Pancreas (tissue), 10 donors: Measurements from ENCODE around the gene CFAP410. TPM values are rescaled to one million over a fixed set of nuclear protein-coding genes. Genes with fewer than 3 reads are reported as not detected.

ENCODE experiments used
- ATAC-seq, 4 donors: fragments of 200-7000 bp; cut with Tn5 transposase; one replicate each; pipeline versions ENCODE4 v1.8.0 to v1.9.1; 2020; ENCODE audit warnings: mild to moderate bottlenecking in 4 of 4, moderate library complexity in 4 of 4
- DNase-seq, 6 donors: peaks; one replicate each; pipeline ENCODE4 v3.0.0-alpha.2; 2020
- FAIRE-seq: peaks from 2 replicates; lab custom pipeline; 2012; peaks lifted over from hg19 to GRCh38; lab: Jason Lieb, UNC
- H3K27ac ChIP-seq, 4 donors: fragments of 200-600 bp; sonication (generic); 1 replicate in 3 of 4; 2 replicates in 1 of 4; pipeline versions ENCODE4 v1.5.0 to v1.8.0; 2020
- H3K27me3 ChIP-seq, 4 donors: fragments of 200-600 bp; one replicate each; pipeline ENCODE4 v1.8.0; 2021
- H3K36me3 ChIP-seq, 3 donors: fragments of 200-600 bp; sonication (generic) in 1 of 3; one replicate each; pipeline versions ENCODE4 v1.5.0 to v1.8.0; 2020 to 2021
- H3K4me1 ChIP-seq, 3 donors: fragments of 200-600 bp; one replicate each; pipeline ENCODE4 v1.8.0; 2021
- H3K4me3 ChIP-seq, 4 donors: fragments of 200-600 bp; sonication (generic) in 2 of 4; one replicate each; pipeline versions ENCODE4 v1.5.0 to v1.8.0; 2020 to 2021
- H3K9me3 ChIP-seq, 4 donors: fragments of 200-600 bp; one replicate each; pipeline ENCODE4 v1.8.0; 2021
- WGBS, 2 donors: extraction: QIAGEN DNeasy Blood & Tissue Kit; methylation state at CpG; one replicate each; pipeline ENCODE4 v1.1.7; 2013; 5-methylcytosine and 5-hydroxymethylcytosine counted together
- intact Hi-C, 3 donors: fragments of 100-400 bp; cut with DNase I; formaldehyde crosslinking; loops; one replicate each; pipeline versions ENCODE4 v1.11.1 to v1.14.2; 2022
- polyA plus RNA-seq, 2 donors: library from polyadenylated mRNA; stranded (reverse); fragments of 200-250 nt; gene quantifications; one replicate each; pipeline ENCODE4 v1.2.3, GENCODE V29; 2013
- total RNA-seq, 6 donors: library from RNA; stranded (reverse); fragmentation: NEBNext Ultra II Directional in 4 of 6; extraction: Animal tissue kit (Norgen Biotek cat#: 25700) in 4 of 6; gene quantifications; one replicate each; pipeline versions ENCODE4 v1.2.1 to v1.2.4, GENCODE V29; 2021 to 2023
- TF ChIP-seq, protein P1 (sequence below), 4 donors: fragments of 200-600 bp; sonication (generic) in 3 of 4; IDR thresholded peaks; one replicate each; pipeline versions ENCODE4 v1.5.0 to v1.8.0; 2021; ENCODE audit warnings: antibody characterized with exemption in 4 of 4
- donor health status: healthy with polysubstance abuse.
- donor health status: DM: no; HTN: no; CAD: no; lungs with moderate emphysema.
- donor health status: DM: no; HTN: no; CAD: no.
- donor health status: control.
- donor health status: control.
- donor health status: Bipolar disorder and iron deficiency.
- donor health status: DM: yes; HTN: yes; CAD: no.
- donor health status: DM: no; HTN: no; CAD: no.
- donor health status: DM: no; HTN: no; CAD: no.
- donor health status: DM: yes; HTN: yes; CAD: no.

CFAP410 gene
- total and polyA plus RNA-seq, 8 donors, result 10.3 to 118 (median 16.3) TPM

DNA sequence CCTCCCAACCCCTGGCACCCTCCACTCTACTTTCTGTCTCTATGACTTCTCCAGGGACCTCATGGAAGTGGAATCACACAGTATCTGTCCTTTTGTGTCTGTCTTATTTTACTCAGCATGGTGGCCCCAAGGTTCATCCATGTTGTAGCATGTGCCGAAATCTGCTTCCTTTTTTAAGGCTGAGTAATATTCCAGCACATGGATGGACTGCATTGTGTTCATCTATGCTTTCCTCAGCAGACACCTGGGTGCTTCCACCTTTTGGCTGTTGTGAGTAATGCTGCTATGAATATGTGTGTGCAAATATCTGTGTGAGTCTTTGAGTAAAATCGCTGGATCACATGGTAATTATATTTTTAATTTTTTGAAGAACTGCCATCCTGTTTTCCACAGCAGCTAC, 40.9 kb downstream of the CFAP410 start:
- FAIRE-seq (no peak), DNase-seq (no peak), ATAC-seq (no peak)
- Histone ChIP-seq H3K27me3 (no peaks in the 10 kb centered on the region), H3K4me1 (peaks cover 4 to 30% (median 5%) of the 10 kb centered on the region in 3 donors), H3K27ac (no peak overlapping the region), H3K9me3 (no peaks in the 10 kb centered on the region), H3K4me3 (no peak overlapping the region), H3K36me3 (no peaks in the 10 kb centered on the region)
- TF ChIP-seq, protein P1, sequence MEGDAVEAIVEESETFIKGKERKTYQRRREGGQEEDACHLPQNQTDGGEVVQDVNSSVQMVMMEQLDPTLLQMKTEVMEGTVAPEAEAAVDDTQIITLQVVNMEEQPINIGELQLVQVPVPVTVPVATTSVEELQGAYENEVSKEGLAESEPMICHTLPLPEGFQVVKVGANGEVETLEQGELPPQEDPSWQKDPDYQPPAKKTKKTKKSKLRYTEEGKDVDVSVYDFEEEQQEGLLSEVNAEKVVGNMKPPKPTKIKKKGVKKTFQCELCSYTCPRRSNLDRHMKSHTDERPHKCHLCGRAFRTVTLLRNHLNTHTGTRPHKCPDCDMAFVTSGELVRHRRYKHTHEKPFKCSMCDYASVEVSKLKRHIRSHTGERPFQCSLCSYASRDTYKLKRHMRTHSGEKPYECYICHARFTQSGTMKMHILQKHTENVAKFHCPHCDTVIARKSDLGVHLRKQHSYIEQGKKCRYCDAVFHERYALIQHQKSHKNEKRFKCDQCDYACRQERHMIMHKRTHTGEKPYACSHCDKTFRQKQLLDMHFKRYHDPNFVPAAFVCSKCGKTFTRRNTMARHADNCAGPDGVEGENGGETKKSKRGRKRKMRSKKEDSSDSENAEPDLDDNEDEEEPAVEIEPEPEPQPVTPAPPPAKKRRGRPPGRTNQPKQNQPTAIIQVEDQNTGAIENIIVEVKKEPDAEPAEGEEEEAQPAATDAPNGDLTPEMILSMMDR (IDR thresholded peaks at IDR 0.05), result no peak
- intact Hi-C loops, result no loop called here
- 70 to 81% methylated on average over 2 of the region's 2 CpGs for WGBS, 2 donors

- WGBS, 2 donors, result 11 to 20% methylated on average over 21 to 22 of the region's 22 CpGs
- no peak for FAIRE-seq
Observed at GRCh38 chr21:44297525-44298290, 41.5 kb downstream of the CFAP410 start.

DNA sequence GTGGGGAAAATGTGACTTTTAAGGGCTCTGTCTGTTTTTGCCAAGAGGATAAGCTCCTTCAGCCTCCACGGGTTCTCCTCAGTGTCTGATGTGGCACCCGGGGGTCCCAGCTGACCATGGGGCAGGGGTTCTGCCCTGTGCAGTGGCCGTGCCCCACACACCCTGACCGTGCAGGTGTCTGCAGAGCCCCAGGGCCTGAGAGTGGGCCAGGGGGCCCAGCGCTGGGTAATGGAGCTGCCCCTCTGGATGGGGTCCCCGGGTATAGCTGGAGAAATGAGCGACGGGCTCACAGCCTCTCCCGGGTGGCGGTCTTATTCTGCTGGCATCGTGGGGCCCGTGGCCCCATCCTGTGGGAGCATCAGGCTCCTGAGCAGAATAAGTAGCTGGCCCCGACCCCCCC, 42.3 kb downstream of the CFAP410 start:
- 45 to 62% methylated on average over 13 of the region's 13 CpGs for WGBS, 2 donors
- no peak overlapping the region for H3K27ac ChIP-seq
- H3K4me3 ChIP-seq, result no peak overlapping the region
- no peak for ATAC-seq
- no peaks in the 10 kb centered on the region for H3K9me3 ChIP-seq
- H3K4me1 ChIP-seq, result peaks cover 4 to 16% (median 5%) of the 10 kb centered on the region in 3 donors
- no peaks in the 10 kb centered on the region for H3K36me3 ChIP-seq
- intact Hi-C loops, result no loop called here
- no peaks in the 10 kb centered on the region for H3K27me3 ChIP-seq
- TF ChIP-seq, protein P1 (IDR thresholded peaks at IDR 0.05), result no peak
- peak in 2 of 6 donors; percentile 26 to 77 for DNase-seq
- no peak for FAIRE-seq

More at GRCh38 chr21:44297525-44298290, 41.5 kb downstream of the CFAP410 start:
- intact Hi-C loops, result no loop called here
- TF ChIP-seq, protein P1 (IDR thresholded peaks at IDR 0.05), result peak; percentile 47 to 71 (median 59)
- H3K27me3 ChIP-seq, result no peaks in the 10 kb centered on the region
- peak; percentile 42 to 70 (median 66) for ATAC-seq
- H3K4me3 ChIP-seq, result no peak overlapping the region
- H3K9me3 ChIP-seq, result no peaks in the 10 kb centered on the region
- H3K4me1 ChIP-seq, result peaks cover 4 to 24% (median 5%) of the 10 kb centered on the region in 3 donors
- H3K36me3 ChIP-seq, result no peaks in the 10 kb centered on the region
- no peak overlapping the region for H3K27ac ChIP-seq
- peak; percentile 66 to 90 (median 82) for DNase-seq

DNA sequence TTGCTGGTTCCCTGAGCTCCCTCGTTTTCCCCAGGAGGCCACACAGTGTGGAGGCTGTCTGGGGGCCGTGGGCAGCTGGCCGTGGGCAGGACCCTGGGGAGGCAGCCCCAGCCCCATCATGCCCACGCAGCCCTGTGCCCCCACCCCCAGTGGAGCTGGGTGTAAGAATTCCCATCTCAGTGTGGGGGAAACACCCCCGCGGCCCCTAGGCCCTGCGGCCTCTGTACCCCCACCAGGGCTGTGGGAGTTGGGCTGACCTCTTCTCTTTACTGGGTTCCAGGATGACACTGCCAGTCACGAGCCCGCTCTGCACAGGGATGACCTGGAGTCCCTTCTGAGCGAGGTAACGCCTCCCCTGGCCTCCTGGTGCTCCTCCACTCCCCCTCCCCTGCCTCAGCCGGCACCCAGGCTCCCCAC, 43.1 kb downstream of the CFAP410 start:
- FAIRE-seq, result no peak
- intact Hi-C loops, result no loop called here

More for the DNA sequence above, 43.1 kb downstream of the CFAP410 start:
- TF ChIP-seq, protein P1 (IDR thresholded peaks at IDR 0.05), result no peak
- H3K9me3 ChIP-seq, result no peaks in the 10 kb centered on the region
- WGBS, 2 donors, result 53 to 75% methylated on average over 10 to 12 of the region's 12 CpGs
- ATAC-seq, result no peak
- peak in 1 of 6 donors; percentile 65 for DNase-seq
- no peak overlapping the region for H3K27ac ChIP-seq
- H3K27me3 ChIP-seq, result no peaks in the 10 kb centered on the region
- H3K4me3 ChIP-seq, result no peak overlapping the region
- H3K36me3 ChIP-seq, result no peaks in the 10 kb centered on the region
- H3K4me1 ChIP-seq, result peaks cover 4 to 8% (median 4%) of the 10 kb centered on the region in 3 donors
